B cell (primary cell): ENCODE measurements around the gene NCDN. TPM values are rescaled to one million over a fixed set of nuclear protein-coding genes. Genes with fewer than 3 reads are reported as not detected.

Experiments
- ATAC-seq: fragments of 200-7000 bp; cut with Tn5 transposase; one replicate; pipeline ENCODE4 v1.10.0; 2021; ENCODE audit warnings: low read depth, mild to moderate bottlenecking, moderate number of reproducible peaks, moderate library complexity
- CTCF ChIA-PET: fragments of 350-600 bp; sonication (Branson Sonifier 250); formaldehyde crosslinking; loops from one replicate; lab custom pipeline; 2021; ENCODE audit warnings: antibody characterized with exemption, inconsistent platforms; lab: Charles Lee
- POLR2A ChIA-PET: fragments of 350-600 bp; sonication (Branson Sonifier 250); formaldehyde crosslinking; loops from one replicate; lab custom pipeline; 2021; ENCODE audit warnings: antibody characterized with exemption; lab: Charles Lee
- DNase-seq: peaks from one replicate; pipeline ENCODE4 v3.0.0; 2013
- H2AFZ ChIP-seq: 2 replicates; pipeline ENCODE4 v1.6.1; 2012; ENCODE audit warnings: mild to moderate bottlenecking, low read depth, low read length; ENCODE audit not compliant: insufficient read depth, poor library complexity, severe bottlenecking
- H3K27ac ChIP-seq, 2 donors: 1 replicate in 1 of 2; 2 replicates in 1 of 2; pipeline ENCODE4 v1.5.1; 2012 to 2013; ENCODE audit warnings: low read length in 2 of 2, mild to moderate bottlenecking in 2 of 2, moderate library complexity in 1 of 2
- H3K27me3 ChIP-seq, 4 experiments: fragments of 200-600 bp in 1 of 4; sonication (generic) in 1 of 4; replicated peaks in 1 of 4; 1 replicate in 2 of 4; 2 replicates in 2 of 4; pipeline versions ENCODE4 v1.6.1 to v1.7.0; 2013 to 2016; ENCODE audit warnings: low read length in 3 of 4, mild to moderate bottlenecking in 2 of 4, mixed read lengths in 1 of 4, moderate library complexity in 1 of 4; ENCODE audit not compliant: insufficient read depth in 4 of 4, control insufficient read depth in 3 of 4; ENCODE audit errors: control extremely low read depth in 1 of 4
- H3K36me3 ChIP-seq, 2 experiments: replicated peaks in 1 of 2; 1 replicate in 1 of 2; 2 replicates in 1 of 2; pipeline versions ENCODE4 v1.6.1 to v1.7.1; 2013; ENCODE audit warnings: low read length in 1 of 2; ENCODE audit not compliant: insufficient read depth in 2 of 2, control insufficient read depth in 1 of 2; ENCODE audit errors: control extremely low read depth in 1 of 2, extremely low read depth in 1 of 2
- H3K4me1 ChIP-seq, 2 donors: fragments of 200-600 bp in 1 of 2; sonication (generic) in 1 of 2; 1 replicate in 1 of 2; 2 replicates in 1 of 2; pipeline versions ENCODE4 v1.5.1 to v1.6.1; 2013 to 2017; ENCODE audit warnings: low read length in 2 of 2; ENCODE audit not compliant: control insufficient read depth in 2 of 2, insufficient read depth in 2 of 2
- H3K4me2 ChIP-seq: replicated peaks from 2 replicates; pipeline ENCODE3; 2012; ENCODE audit warnings: mild to moderate bottlenecking, low read depth, low read length; ENCODE audit not compliant: poor library complexity, severe bottlenecking
- H3K4me3 ChIP-seq, 5 experiments: fragments of 200-600 bp in 1 of 5; sonication (generic) in 1 of 5; 1 replicate in 3 of 5; 2 replicates in 2 of 5; pipeline versions ENCODE4 v1.5.1 to v1.7.0; 2011 to 2016; ENCODE audit warnings: low read length in 4 of 5, mild to moderate bottlenecking in 4 of 5, low read depth in 2 of 5, control low read depth in 1 of 5, moderate library complexity in 1 of 5; ENCODE audit not compliant: insufficient read depth in 1 of 5; ENCODE audit errors: control extremely low read depth in 1 of 5, extremely low read depth in 1 of 5
- H3K79me2 ChIP-seq: fragments of 200-600 bp; sonication (generic); one replicate; pipeline ENCODE4 v1.6.0; 2016; ENCODE audit warnings: low read length; ENCODE audit not compliant: control insufficient read depth, insufficient read depth
- H3K9ac ChIP-seq: fragments of 200-600 bp; sonication (generic); 2 replicates; pipeline ENCODE4 v1.6.1; 2017; ENCODE audit warnings: mild to moderate bottlenecking, low read length, moderate library complexity
- H3K9me3 ChIP-seq, 3 donors: one replicate each; pipeline versions ENCODE4 v1.6.1 to v1.7.1; 2013; ENCODE audit warnings: low read length in 2 of 3; ENCODE audit not compliant: control insufficient read depth in 2 of 3, insufficient read depth in 1 of 3; ENCODE audit errors: control extremely low read depth in 1 of 3
- H4K20me1 ChIP-seq: 2 replicates; pipeline ENCODE4 v1.6.0; 2012; ENCODE audit warnings: mild to moderate bottlenecking, low read length; ENCODE audit not compliant: insufficient read depth, control insufficient read depth, poor library complexity, severe bottlenecking
- H3K27ac Mint-ChIP-seq: one replicate; pipeline ENCODE4 v1.8.0; 2021; ENCODE audit warnings: mixed read lengths
- H3K27me3 Mint-ChIP-seq: one replicate; pipeline ENCODE4 v1.8.0; 2021; ENCODE audit warnings: mixed read lengths
- H3K4me1 Mint-ChIP-seq: one replicate; pipeline ENCODE4 v1.8.0; 2021; ENCODE audit warnings: mixed read lengths
- H3K4me3 Mint-ChIP-seq: one replicate; pipeline ENCODE4 v1.8.0; 2021; ENCODE audit warnings: mixed read lengths
- H3K9me3 Mint-ChIP-seq: one replicate; pipeline ENCODE4 v1.8.0; 2022; ENCODE audit warnings: mixed read lengths; ENCODE audit not compliant: insufficient read depth
- EZH2 ChIP-seq: IDR thresholded peaks from 2 replicates; pipeline ENCODE4 v1.6.1; 2012; ENCODE audit warnings: borderline replicate concordance, low read depth, mild to moderate bottlenecking, moderate library complexity, low read length; ENCODE audit not compliant: insufficient read depth, poor library complexity, severe bottlenecking
- WGBS: methylation state at CpG from one replicate; pipeline ENCODE4 v1.1.5; 2013; ENCODE audit warnings: missing lambda C conversion rate; ENCODE audit not compliant: insufficient coverage; 5-methylcytosine and 5-hydroxymethylcytosine counted together
- intact Hi-C: fragments of 100-400 bp; cut with micrococcal nuclease; formaldehyde crosslinking; loops from one replicate; pipeline ENCODE4 v1.10.0; 2022
- polyA plus RNA-seq: library from polyadenylated mRNA; depleted of rRNA; stranded (reverse); fragments of >200 nt; gene quantifications from 2 replicates; pipeline ENCODE4 v1.2.3, GENCODE V29; 2012
- total RNA-seq, 2 donors: library from RNA; stranded (reverse); fragments of 120-200 nt in 1 of 2; gene quantifications; 1 replicate in 1 of 2; 2 replicates in 1 of 2; pipeline versions ENCODE4 v1.2.3 to v1.2.4, GENCODE V29; 2013 to 2022
- TF ChIP-seq, protein P1 (sequence below): fragments of 200-600 bp; IDR thresholded peaks from one replicate; pipeline ENCODE4 v1.8.0; 2022; ENCODE audit warnings: antibody characterized with exemption, mild to moderate bottlenecking

Gene NCDN
- total and polyA plus RNA-seq, 2 donors (not counting 1 experiment from before 2014, with no cell fraction given): 13.6 to 19.8 TPM

DNA sequence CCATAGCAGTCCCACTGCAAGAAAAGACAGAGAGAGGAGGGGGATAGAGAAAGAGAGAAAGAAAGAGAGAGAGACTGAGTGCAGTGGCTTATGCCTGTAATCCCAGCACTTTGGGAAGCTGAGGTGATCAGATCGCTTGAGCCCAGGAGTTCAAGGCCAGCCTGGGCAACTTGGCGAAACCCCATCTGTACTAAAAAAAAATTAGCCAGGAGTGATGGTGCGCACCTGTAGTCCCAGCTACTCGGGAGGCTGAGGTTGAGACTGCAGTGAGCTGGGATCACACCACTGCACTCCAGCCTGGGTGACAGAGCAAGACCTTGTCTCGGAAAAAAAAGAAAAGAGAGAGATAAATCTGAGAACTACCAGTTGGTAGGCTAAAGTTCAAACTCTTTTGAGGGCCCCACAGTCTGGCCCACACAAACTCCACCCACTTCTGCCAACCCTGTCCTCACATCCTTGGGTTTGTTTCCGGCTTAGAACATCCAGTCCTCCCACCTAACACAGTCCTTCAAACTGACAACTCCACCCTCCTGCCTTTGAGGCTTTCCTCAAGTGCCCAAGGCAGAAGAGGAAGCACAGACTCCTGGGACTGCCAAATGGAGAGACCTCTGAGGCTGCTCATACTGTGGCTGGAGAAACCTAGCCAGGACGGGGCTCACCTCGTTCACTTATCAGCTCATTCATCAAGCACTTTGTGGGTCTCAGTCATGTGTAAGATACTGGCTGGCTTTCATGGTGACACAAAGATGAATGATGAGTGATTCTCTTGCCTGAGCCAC lies 35.6 kb downstream of the NCDN start:
- H3K9ac ChIP-seq: no peak overlapping the region
- ChIA-PET POLR2A (interaction anchor here (1.0 kb wide), 1 partner anchor 49 kb away, joined by 12 read pairs; no protein-coding TSS in a partner anchor), CTCF (interaction anchor here (1.6 kb wide), 1 partner anchor 133 kb away, joined by 4 read pairs; no protein-coding TSS in a partner anchor)
- TF ChIP-seq, protein P1, sequence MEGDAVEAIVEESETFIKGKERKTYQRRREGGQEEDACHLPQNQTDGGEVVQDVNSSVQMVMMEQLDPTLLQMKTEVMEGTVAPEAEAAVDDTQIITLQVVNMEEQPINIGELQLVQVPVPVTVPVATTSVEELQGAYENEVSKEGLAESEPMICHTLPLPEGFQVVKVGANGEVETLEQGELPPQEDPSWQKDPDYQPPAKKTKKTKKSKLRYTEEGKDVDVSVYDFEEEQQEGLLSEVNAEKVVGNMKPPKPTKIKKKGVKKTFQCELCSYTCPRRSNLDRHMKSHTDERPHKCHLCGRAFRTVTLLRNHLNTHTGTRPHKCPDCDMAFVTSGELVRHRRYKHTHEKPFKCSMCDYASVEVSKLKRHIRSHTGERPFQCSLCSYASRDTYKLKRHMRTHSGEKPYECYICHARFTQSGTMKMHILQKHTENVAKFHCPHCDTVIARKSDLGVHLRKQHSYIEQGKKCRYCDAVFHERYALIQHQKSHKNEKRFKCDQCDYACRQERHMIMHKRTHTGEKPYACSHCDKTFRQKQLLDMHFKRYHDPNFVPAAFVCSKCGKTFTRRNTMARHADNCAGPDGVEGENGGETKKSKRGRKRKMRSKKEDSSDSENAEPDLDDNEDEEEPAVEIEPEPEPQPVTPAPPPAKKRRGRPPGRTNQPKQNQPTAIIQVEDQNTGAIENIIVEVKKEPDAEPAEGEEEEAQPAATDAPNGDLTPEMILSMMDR: no peak
- no peak for TF ChIP-seq EZH2
- Mint-ChIP-seq H3K4me3 (no peak overlapping the region), H3K9me3 (no peaks in the 10 kb centered on the region), H3K27me3 (no peaks in the 10 kb centered on the region), H3K27ac (no peak overlapping the region), H3K4me1 (no peaks in the 10 kb centered on the region)
- 65% methylated on average over 4 of the region's 8 CpGs for WGBS
- H3K36me3 ChIP-seq: peaks cover 0 to 3% of the 10 kb centered on the region in 2 experiments
- no peaks in the 10 kb centered on the region for H3K79me2 ChIP-seq
- DNase-seq (no peak), ATAC-seq (no peak)
- no peak overlapping the region for H3K4me3 ChIP-seq
- no peaks in the 10 kb centered on the region for H3K27me3 ChIP-seq
- no peaks in the 10 kb centered on the region for H4K20me1 ChIP-seq
- no peak overlapping the region for H2AFZ ChIP-seq
- H3K9me3 ChIP-seq: no peaks in the 10 kb centered on the region
- H3K4me2 ChIP-seq: no peak overlapping the region
- H3K27ac ChIP-seq: no peak overlapping the region
- no peaks in the 10 kb centered on the region for H3K4me1 ChIP-seq
- intact Hi-C loops: no loop called here
